ENCODE results near the gene HOXA2. TPM values are rescaled to one million over a fixed set of nuclear protein-coding genes. Genes with fewer than 3 reads are reported as not detected.

The HOXA2 gene
- 0.51 TPM for polyA plus RNA-seq (2013, experiment 1 of 2)
- 0.58 TPM for polyA plus RNA-seq (2013, experiment 2 of 2)

DNA sequence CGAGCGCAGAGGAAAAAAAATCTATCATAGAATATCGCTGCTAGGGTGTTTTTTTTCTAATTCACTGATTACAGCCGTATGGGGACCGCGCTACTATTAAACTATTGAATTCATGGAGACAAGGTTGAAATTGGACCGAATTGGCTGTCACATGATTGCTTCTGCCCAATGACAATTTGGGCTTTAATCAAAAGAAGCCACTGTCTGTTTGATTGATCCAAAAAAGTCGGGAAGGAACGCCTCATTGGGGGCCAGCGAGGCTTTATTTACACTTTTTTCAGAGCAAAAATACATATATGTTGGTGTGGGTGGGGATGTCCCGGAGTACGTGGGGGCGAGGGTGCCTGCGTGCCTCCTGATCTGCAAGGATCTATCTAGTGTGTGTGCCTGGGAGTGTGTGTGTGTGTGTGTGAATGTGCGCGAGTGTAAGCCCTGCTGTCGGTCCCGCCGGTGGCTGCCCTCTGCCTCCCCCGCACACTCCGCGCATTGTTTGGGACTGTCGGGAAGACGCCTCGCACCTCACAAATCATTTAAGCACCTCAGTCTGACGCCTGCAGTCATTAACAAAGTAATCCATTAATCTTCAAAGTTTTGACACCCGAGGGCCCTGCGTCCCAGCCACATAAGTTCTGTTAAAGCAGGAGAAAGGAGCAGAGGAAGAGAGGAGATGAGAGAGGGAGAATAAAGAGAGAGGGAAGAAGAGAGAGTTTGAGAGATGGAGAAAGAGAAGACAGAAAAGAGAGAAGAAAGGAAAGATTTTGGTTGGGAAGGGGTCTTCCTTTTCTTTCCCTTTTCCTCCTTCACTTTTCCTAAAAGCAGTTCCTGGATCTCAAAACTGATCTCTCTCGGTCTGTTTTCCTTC is at the start of gene HOXA2:
TSS of gene HOXA2 (minus strand) at position 103 of the 862 bp plus-strand sequence. CDS start 183 bp downstream, outside the sequence.
- Histone ChIP-seq H2AFZ (ENCODE audit: low read depth, low read length) (no peak within 1 kb of the TSS), H3K4me3 (ENCODE audit: insufficient read depth in 1 of 2, low read depth in 1 of 2, low read length in 2 of 2) (peak within 1 kb of the TSS; percentile 64 to 69), H3K27me3 (ENCODE audit: control insufficient read depth in 1 of 2, insufficient read depth in 1 of 2, low read length in 2 of 2) (no peaks in the 10 kb centered on the region), H4K91ac (ENCODE audit: low read length) (peak within 1 kb of the TSS; percentile 81), H3K36me3 (ENCODE audit: control insufficient read depth in 1 of 2, insufficient read depth in 2 of 2, low read depth in 1 of 2, low read length in 2 of 2) (peaks cover 7 to 18% of the 10 kb centered on the region in 2 experiments), H2AK5ac (ENCODE audit: low read length, severe bottlenecking) (peak within 1 kb of the TSS; percentile 55), H3K79me1 (replicated peaks; ENCODE audit: low read length, poor library complexity, severe bottlenecking) (no peaks in the 10 kb centered on the region), H4K8ac (ENCODE audit: low read length) (peak within 1 kb of the TSS; percentile 39), H3K4me1 (ENCODE audit: control insufficient read depth, insufficient read depth, low read depth, low read length) (peaks cover 15% of the 10 kb centered on the region), H3K23ac (ENCODE audit: low read length in 2 of 2) (peak within 1 kb of the TSS in 1 of 2 experiments; percentile 89), H2BK120ac (ENCODE audit: low read depth, low read length) (peak within 1 kb of the TSS; percentile 50), H2BK12ac (ENCODE audit: low read length in 2 of 2) (peak within 1 kb of the TSS; percentile 23 to 84), H3K18ac (ENCODE audit: low read depth in 1 of 2, low read length in 2 of 2) (peak within 1 kb of the TSS; percentile 65 to 87), H3K4ac (ENCODE audit: low read depth in 1 of 2, low read length in 2 of 2) (peak within 1 kb of the TSS; percentile 24 to 80), H3K27ac (ENCODE audit: low read length, poor library complexity, severe bottlenecking) (peak within 1 kb of the TSS; percentile 92), H2BK15ac (ENCODE audit: low read depth, poor library complexity, severe bottlenecking) (peak within 1 kb of the TSS; percentile 97), H3K4me2 (ENCODE audit: low read length, poor library complexity, severe bottlenecking) (peak within 1 kb of the TSS; percentile 92), H3K9me3 (ENCODE audit: control insufficient read depth, low read length) (no peaks in the 10 kb centered on the region), H3K9ac (ENCODE audit: low read length) (peak within 1 kb of the TSS; percentile 96), H3K14ac (ENCODE audit: low read length in 2 of 2) (peak within 1 kb of the TSS in 1 of 2 experiments; percentile 55), H2BK5ac (ENCODE audit: low read depth, low read length, poor library complexity, severe bottlenecking) (peak within 1 kb of the TSS; percentile 93)
- peak; percentile 50 for DNase-seq
- 7% methylated on average over 15 of the region's 29 CpGs for WGBS

DNA sequence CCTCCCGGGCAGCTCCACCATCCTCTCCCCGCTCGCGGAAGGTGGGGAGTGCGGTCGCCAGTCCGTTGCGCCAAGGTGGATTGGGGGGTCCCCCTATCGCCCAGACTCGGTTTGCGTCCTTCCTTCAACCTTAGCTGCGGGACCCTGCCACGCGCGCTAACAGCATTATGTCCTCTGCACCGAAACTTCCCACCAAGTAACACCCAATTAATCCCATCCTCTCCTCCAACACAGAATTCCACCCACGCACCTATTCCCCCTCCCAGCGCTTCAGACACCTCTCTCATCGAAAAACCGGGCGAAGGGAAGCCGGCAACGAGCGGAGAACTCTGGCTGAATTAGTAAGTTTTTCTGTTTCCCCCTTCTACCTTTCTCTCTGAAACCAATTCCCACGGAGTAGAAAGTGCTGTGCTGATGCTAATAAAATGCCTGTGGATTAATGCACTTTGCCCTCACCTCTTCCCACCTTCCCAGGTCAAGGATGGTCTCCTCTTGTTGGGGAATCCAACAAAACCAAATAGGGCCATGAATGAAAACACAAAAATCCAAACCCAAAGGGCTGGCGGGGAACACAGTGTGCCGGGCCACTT is 49.0 kb upstream of the HOXA2 start:
- H3K4ac ChIP-seq (ENCODE audit: low read depth in 1 of 2, low read length in 2 of 2), result peak overlapping the region in 1 of 2 experiments; percentile 29
- no peak overlapping the region for H3K23ac ChIP-seq (ENCODE audit: low read length in 2 of 2)
- H3K4me3 ChIP-seq (ENCODE audit: insufficient read depth in 1 of 2, low read depth in 1 of 2, low read length in 2 of 2), result peak overlapping the region in 1 of 2 experiments; percentile 82
- no peak overlapping the region for H2BK12ac ChIP-seq (ENCODE audit: low read length in 2 of 2)
- no peak overlapping the region for H2BK5ac ChIP-seq (ENCODE audit: low read depth, low read length, poor library complexity, severe bottlenecking)
- WGBS, result 45% methylated on average over 23 of the region's 27 CpGs
- no peak overlapping the region for H2AFZ ChIP-seq (ENCODE audit: low read depth, low read length)
- H2BK15ac ChIP-seq (ENCODE audit: low read depth, poor library complexity, severe bottlenecking), result no peak overlapping the region
- H3K4me2 ChIP-seq (ENCODE audit: low read length, poor library complexity, severe bottlenecking), result no peak overlapping the region
- no peak overlapping the region for H4K8ac ChIP-seq (ENCODE audit: low read length)
- no peak for DNase-seq
- H3K4me1 ChIP-seq (ENCODE audit: control insufficient read depth, insufficient read depth, low read depth, low read length), result peaks cover 13% of the 10 kb centered on the region
- peaks cover 0 to 67% of the 10 kb centered on the region in 2 experiments for H3K27me3 ChIP-seq (ENCODE audit: control insufficient read depth in 1 of 2, insufficient read depth in 1 of 2, low read length in 2 of 2)
- H3K18ac ChIP-seq (ENCODE audit: low read depth in 1 of 2, low read length in 2 of 2), result no peak overlapping the region
- H3K14ac ChIP-seq (ENCODE audit: low read length in 2 of 2), result no peak overlapping the region
- no peaks in the 10 kb centered on the region for H3K9me3 ChIP-seq (ENCODE audit: control insufficient read depth, low read length)
- peak overlapping the region; percentile 90 for H3K9ac ChIP-seq (ENCODE audit: low read length)
- H3K36me3 ChIP-seq (ENCODE audit: control insufficient read depth in 1 of 2, insufficient read depth in 2 of 2, low read depth in 1 of 2, low read length in 2 of 2), result peaks cover 2 to 35% of the 10 kb centered on the region in 2 experiments
- no peak overlapping the region for H4K91ac ChIP-seq (ENCODE audit: low read length)
- H3K27ac ChIP-seq (ENCODE audit: low read length, poor library complexity, severe bottlenecking), result no peak overlapping the region
- H2AK5ac ChIP-seq (ENCODE audit: low read length, severe bottlenecking), result no peak overlapping the region
- peaks cover 21% of the 10 kb centered on the region for H3K79me1 ChIP-seq (replicated peaks; ENCODE audit: low read length, poor library complexity, severe bottlenecking)
- H2BK120ac ChIP-seq (ENCODE audit: low read depth, low read length), result no peak overlapping the region

DNA sequence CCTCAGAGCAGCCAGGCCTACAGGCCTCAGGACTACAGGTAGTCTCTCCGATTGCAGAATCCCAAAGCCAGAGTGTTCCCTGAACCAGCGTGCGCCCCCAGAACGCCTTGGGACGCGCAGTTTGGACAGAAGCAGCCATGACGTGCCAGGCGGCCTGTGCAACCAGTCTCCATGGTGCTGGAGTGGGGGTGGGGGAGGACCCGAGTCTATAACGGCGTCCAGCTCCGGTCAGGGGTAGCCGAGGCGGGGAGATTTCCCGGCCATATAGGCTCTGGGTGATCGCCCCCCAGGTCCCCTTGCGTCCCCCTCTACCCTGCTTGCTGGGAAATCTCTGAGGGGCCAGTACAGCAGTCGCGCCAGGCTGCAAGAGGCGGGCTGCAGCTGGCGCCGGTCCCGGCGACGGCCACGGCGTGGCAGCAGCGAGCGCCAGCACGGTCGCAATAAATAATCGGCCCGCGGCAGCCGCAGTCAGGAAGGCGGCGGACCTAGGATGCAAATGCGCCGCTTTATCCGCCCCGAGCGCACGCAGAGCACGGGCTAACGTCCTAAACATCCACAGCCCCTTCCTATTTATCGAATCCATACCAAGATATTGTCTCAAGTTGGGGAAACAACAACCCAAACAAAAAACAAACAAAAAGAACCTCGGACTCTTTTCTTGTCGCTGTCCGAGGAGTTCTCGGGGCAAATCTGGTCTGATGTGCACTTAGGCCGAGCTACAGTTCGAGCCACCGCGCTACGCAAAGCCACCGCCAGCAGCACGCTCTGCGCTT is 48.3 kb upstream of the HOXA2 start:
- no peak overlapping the region for H2AFZ ChIP-seq (ENCODE audit: low read depth, low read length)
- H3K4ac ChIP-seq (ENCODE audit: low read depth in 1 of 2, low read length in 2 of 2), result peak overlapping the region in 1 of 2 experiments; percentile 29
- peak overlapping the region in 1 of 2 experiments; percentile 82 for H3K4me3 ChIP-seq (ENCODE audit: insufficient read depth in 1 of 2, low read depth in 1 of 2, low read length in 2 of 2)
- WGBS, result 34% methylated on average over 58 of the region's 58 CpGs
- peaks cover 8 to 32% of the 10 kb centered on the region in 2 experiments for H3K36me3 ChIP-seq (ENCODE audit: control insufficient read depth in 1 of 2, insufficient read depth in 2 of 2, low read depth in 1 of 2, low read length in 2 of 2)
- no peak overlapping the region for H3K18ac ChIP-seq (ENCODE audit: low read depth in 1 of 2, low read length in 2 of 2)
- peaks cover 13% of the 10 kb centered on the region for H3K4me1 ChIP-seq (ENCODE audit: control insufficient read depth, insufficient read depth, low read depth, low read length)
- H3K9me3 ChIP-seq (ENCODE audit: control insufficient read depth, low read length), result no peaks in the 10 kb centered on the region
- H3K27me3 ChIP-seq (ENCODE audit: control insufficient read depth in 1 of 2, insufficient read depth in 1 of 2, low read length in 2 of 2), result peaks cover 0 to 61% of the 10 kb centered on the region in 2 experiments
- peak overlapping the region; percentile 90 for H3K9ac ChIP-seq (ENCODE audit: low read length)
- no peak overlapping the region for H3K4me2 ChIP-seq (ENCODE audit: low read length, poor library complexity, severe bottlenecking)
- DNase-seq, result peak; percentile 65
- no peak overlapping the region for H4K91ac ChIP-seq (ENCODE audit: low read length)
- no peak overlapping the region for H2BK15ac ChIP-seq (ENCODE audit: low read depth, poor library complexity, severe bottlenecking)
- H2BK120ac ChIP-seq (ENCODE audit: low read depth, low read length), result no peak overlapping the region
- no peak overlapping the region for H3K14ac ChIP-seq (ENCODE audit: low read length in 2 of 2)
- H3K27ac ChIP-seq (ENCODE audit: low read length, poor library complexity, severe bottlenecking), result no peak overlapping the region
- no peak overlapping the region for H2BK12ac ChIP-seq (ENCODE audit: low read length in 2 of 2)
- H2BK5ac ChIP-seq (ENCODE audit: low read depth, low read length, poor library complexity, severe bottlenecking), result no peak overlapping the region
- peaks cover 22% of the 10 kb centered on the region for H3K79me1 ChIP-seq (replicated peaks; ENCODE audit: low read length, poor library complexity, severe bottlenecking)
- H2AK5ac ChIP-seq (ENCODE audit: low read length, severe bottlenecking), result no peak overlapping the region
- no peak overlapping the region for H3K23ac ChIP-seq (ENCODE audit: low read length in 2 of 2)
- no peak overlapping the region for H4K8ac ChIP-seq (ENCODE audit: low read length)

Data from mesenchymal stem cell (in vitro differentiated cells and primary cell).